ENCODE measurements around the gene MS4A1. TPM values are rescaled to one million over a fixed set of nuclear protein-coding genes. Genes with fewer than 3 reads are reported as not detected.
"Not testable (repeated sequence)": the region's sequence is repeated elsewhere in the genome, so short reads cannot be mapped to it uniquely, and the experiment has no call there.

The MS4A1 gene
- polyA plus RNA-seq, 12 donors: 0.18 to 17.6 (median 0.80) TPM; not detected in 3

DNA sequence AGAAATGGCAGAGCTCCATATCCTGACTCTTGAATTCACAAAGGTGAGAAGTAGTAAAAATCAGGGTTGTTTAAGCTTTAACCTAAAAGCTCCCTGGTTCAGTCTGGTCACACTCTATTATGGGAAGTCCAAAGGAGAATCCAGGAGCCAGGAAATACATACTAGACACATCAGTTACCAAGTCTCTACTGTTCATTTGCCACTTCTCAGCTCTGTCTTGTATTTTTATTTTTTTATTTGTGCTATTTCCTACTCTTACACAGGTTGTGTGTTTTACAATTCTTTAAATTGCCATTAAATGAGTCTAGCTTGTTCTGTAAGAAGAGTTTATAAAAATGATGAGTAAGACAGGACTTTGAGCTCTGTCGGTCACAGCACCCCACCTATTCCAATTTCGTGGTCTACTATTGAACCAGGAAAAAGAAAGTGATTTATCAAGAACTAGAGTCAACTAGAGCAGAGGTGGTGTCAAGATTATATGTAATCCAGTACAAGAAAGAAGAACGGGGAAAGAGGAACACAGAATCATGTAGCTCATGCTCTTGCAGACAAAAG lies 46.7 kb downstream of the MS4A1 start:
- no peak for DNase-seq

DNA sequence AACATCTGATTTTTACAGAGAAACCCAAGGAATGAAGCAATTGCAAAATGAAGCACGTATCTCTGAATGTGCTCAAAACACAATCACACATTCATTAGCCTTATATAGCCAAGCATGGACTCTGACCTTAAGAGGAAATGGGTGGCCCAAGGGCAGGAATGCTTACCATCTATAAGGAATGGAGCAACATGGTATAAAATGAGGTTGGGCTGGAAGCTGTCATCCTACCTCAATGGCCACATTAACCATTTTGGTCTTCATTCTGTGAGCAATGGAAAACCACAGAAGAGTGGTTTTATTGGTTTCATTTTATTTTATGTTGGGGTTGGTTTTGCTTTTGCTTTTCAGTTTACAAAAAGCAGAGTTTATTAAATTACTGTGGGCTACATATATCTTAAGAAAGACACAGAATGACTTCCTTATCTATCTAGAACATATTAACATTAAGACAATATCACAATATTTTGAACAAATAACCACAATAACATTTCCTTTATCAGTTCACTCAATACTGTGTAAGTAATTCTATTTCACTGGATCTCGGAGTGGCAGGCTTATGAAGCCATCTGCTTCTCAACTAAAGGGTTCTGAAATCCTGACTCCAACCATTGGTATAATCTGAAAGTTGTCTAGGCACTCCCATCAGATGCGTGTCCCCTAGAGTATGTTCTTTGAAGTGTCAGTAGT lies 48.7 kb downstream of the MS4A1 start:
- DNase-seq: no peak

- DNase-seq: not testable (repeated sequence)
These were observed 54.0 kb downstream of the MS4A1 start for GRCh38 chr11:60509609-60510008.

DNA sequence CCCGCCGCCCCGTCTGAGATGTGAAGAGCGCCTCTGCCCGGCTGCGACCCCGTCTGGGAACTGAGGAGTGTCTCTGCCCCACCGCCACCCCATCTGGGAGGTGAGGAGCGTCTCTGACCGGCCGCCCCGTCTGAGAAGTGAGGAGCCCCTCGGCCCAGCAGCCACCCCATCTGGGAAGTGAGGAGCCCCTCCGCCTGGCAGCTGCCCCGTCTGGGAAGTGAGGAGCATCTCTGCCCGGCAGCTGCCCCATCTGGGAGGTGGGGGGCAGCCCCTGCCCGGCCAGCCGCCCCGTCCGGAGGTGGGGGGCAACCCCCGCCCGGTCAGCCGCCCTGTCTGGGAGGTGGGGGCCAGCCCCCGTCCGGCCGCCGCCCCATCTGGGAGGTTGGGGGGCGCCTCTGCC lies 54.6 kb downstream of the MS4A1 start:
- DNase-seq: not testable (repeated sequence)

DNA sequence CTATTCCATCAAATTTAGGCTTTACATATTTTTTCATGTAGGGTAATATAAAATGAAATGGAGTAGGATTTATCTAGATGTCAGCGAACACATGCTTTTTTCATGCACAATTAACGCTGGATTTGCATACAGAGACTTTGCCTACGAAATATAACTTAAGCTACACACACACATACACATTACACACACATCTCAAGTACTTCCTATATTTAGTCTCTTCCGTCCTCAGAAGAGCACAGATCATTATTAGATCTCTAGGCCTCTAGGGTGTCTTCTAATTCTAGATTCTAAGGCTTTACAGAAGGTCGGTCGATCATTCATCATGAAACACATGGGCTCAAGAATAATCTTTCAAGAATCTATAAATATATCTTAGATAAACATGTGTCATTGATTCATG lies 55.7 kb downstream of the MS4A1 start:
- DNase-seq: no peak

GRCh38 chr11:60512651-60513225 lies 57.1 kb downstream of the MS4A1 start:
- DNase-seq: peak; percentile 28

- DNase-seq: peak; percentile 67
These were observed 58.1 kb downstream of the MS4A1 start for GRCh38 chr11:60513496-60514460.

DNA sequence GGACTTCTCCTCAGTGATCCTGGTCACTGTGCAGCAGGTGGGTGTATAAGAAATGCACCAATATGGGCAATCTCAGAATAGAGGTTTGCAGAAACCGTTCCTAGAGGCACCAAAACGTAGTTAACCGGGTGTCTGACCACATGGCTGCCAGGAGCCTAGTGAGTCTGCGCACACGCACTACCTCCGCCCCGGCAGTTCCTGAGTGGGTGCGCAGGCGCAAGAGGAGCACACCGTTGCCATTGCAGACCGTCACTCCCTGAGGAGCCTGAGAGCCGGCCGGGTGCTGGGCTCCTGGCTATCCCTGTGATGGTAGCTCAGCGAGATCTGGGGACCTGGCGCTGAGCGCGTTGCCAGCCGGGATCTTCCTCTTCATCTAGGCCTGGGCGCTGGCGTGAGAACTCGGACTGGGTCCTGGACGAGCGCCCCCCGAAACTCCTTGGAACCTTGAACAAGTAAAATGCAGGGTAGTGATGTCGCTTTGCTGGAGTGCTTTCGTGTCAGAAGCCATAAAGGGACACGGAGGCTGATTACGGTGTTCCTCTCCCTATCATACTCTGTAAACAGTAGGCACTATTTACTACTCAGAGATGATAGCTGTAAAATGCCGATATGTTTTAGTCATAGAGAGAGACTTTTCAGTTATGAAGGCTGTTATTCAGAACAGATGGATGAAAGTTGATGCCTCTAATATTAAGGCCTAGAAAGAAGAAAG lies 59.7 kb downstream of the MS4A1 start, which contains the start of gene MS4A13:
MS4A13 (plus strand) TSS at position 249 of the 712 bp plus-strand sequence. CDS start 2,692 bp downstream, outside the sequence.
- DNase-seq: no peak

Other genes starting within 250 kb of the MS4A1 start
- 1 to 10 TPM in 8 of 12 donors, under 1 TPM in 2, not detected in 2; 0.76 to 2.6 (median 1.4) TPM for gene MS4A4E, start 212.7 kb upstream of the MS4A1 start, polyA plus RNA-seq (ENCODE audit: insufficient read length in 12 of 12)
- 10 to 100 TPM in 7 of 12 donors, 1 to 10 TPM in 3, not detected in 2; 5.6 to 18.5 (median 13.1) TPM for gene MS4A4A, start 175.2 kb upstream of the MS4A1 start, polyA plus RNA-seq (ENCODE audit: insufficient read length in 12 of 12)
- not detected for gene MS4A6E, start 128.6 kb upstream of the MS4A1 start, polyA plus RNA-seq (ENCODE audit: insufficient read length in 12 of 12)
- 10 to 100 TPM in 6 of 12 donors, 1 to 10 TPM in 5, not detected in 1; 4.5 to 22.5 (median 10.4) TPM for gene MS4A7, start 77.3 kb upstream of the MS4A1 start, polyA plus RNA-seq (ENCODE audit: insufficient read length in 12 of 12)
- gene MS4A14, start 59.4 kb upstream of the MS4A1 start, polyA plus RNA-seq (ENCODE audit: insufficient read length in 12 of 12): under 1 TPM in 10 of 12 donors, not detected in 2; 0.16 to 0.94 (median 0.44) TPM
- not detected for gene MS4A5, start 26.3 kb upstream of the MS4A1 start, polyA plus RNA-seq (ENCODE audit: insufficient read length in 12 of 12)
- gene MS4A12, start 36.9 kb downstream of the MS4A1 start, polyA plus RNA-seq (ENCODE audit: insufficient read length in 12 of 12): not detected
- gene MS4A13, start 59.5 kb downstream of the MS4A1 start, polyA plus RNA-seq (ENCODE audit: insufficient read length in 12 of 12): not detected
- gene MS4A8, start 243.8 kb downstream of the MS4A1 start, polyA plus RNA-seq (ENCODE audit: insufficient read length in 12 of 12): 10 to 100 TPM in 1 of 12 donors, 1 to 10 TPM in 9, not detected in 2; 3.6 to 12.1 (median 5.7) TPM

All from muscle of arm (tissue), 12 donors.